Mesenteric fat pad (tissue), 1 donor: ENCODE measurements around the gene ZSWIM5. TPM values are rescaled to one million over a fixed set of nuclear protein-coding genes. Genes with fewer than 3 reads are reported as not detected.

ENCODE experiments used
- DNase-seq: peaks from one replicate; pipeline ENCODE4 v3.0.0-alpha.2; 2020; ENCODE audit warnings: low spot score
- total RNA-seq: library from RNA; stranded (reverse); fragmentation: NEBNext Ultra II Directional; extraction: Animal tissue kit (Norgen Biotek cat#: 25700); gene quantifications from one replicate; pipeline ENCODE4 v1.2.1, GENCODE V29; 2021
- donor health status: DM: yes; HTN: yes; CAD: no.

The ZSWIM5 gene
- total RNA-seq, 1 donor from 2014 or later: 0.42 TPM

- DNase-seq: no peak
Measured at GRCh38 chr1:45035631-45036301, 170.6 kb downstream of the ZSWIM5 start.

DNA sequence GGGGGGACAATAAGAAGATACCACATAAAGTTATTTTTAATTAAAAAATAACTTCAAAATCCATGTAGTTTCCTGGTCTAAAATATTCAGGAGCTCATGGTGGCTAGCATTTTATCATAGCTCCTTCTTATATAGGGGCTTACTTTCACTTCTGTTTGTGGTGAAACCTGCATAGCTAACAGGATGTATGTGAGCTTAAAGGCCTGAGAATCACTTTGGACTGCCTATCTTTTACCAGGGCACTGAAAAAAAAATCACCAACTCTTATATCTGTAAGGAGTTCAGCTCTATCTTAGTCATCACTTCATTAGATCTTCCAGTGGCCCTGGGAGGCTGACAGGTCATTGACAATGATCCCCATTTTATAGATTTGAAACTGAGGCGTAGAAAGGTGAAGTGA is 173.0 kb downstream of the ZSWIM5 start:
- DNase-seq: no peak

DNA sequence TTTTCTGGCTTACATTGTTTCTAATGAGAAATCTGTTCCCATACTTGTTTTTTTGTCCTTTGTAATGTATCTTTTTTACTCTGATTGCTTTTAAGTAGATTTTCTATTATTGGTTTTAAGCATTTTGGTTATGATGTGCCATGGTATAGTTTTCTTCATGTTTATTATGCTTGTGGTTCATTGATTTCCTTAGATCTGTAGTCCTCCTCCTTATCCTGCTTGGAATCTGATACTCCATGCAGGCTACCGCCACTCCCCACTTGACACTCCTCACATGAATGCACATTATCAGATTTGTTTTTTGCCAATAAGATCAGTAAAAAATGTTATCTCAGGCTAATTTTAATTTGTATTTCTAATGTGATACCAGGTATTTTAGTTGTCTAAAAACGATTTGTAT is 173.6 kb downstream of the ZSWIM5 start:
- no peak for DNase-seq

GRCh38 chr1:45026446-45026845 is 180.0 kb downstream of the ZSWIM5 start:
- no peak for DNase-seq

DNA sequence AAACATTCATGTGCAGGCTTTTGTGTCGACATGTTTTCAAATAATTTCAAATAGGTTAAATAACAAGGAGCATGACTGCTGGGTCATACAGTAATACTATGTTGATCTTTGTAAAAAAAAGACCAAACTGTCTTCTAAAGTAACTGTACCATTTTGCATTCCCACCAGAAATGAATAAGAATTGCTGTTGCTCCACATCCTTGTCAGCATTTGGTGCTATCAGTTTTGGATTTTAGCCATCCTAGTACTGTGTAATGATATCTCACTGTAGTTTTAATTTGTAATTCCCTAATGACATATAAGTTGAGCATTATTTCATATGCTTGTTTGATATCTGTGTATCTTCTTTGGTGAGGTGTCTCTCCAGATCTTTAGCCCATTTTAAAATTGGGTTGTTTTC is 182.7 kb downstream of the ZSWIM5 start:
- DNase-seq: no peak

- DNase-seq: no peak
Measured at GRCh38 chr1:45018599-45019230, 187.7 kb downstream of the ZSWIM5 start.

GRCh38 chr1:45016767-45017166 is 189.6 kb downstream of the ZSWIM5 start:
- DNase-seq: no peak

DNA sequence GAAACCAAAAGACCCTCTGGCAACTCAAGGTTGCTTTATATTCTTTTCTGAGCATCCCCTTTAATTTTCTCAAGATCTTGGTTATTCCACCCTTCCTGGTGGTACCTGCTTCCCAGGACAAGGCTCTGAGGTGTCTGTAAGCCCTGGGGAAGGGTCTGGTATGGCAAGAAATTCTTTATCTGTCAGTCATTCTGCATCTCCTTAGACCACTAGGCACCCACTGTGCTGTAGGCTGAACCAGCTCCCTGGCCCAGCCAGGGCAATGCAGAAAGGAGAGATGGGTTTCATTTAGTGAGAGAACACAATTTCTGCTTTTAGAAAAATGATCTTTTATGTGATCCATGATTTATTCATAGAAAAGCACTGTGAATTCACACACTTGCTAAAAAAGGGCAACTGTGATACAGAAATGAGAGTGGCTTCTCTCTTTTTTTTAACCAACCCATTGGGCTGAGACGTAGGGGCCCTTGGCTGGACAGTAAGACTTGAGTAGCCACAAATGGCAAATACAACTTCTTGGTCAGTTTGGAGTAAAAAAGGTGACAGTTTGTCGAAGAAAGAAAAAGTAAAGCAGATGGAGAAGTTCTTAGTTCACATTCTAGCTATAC is 190.2 kb downstream of the ZSWIM5 start:
- DNase-seq: no peak

GRCh38 chr1:45015683-45016082 is 190.7 kb downstream of the ZSWIM5 start:
- no peak for DNase-seq

- peak; percentile 89 for DNase-seq
Measured at GRCh38 chr1:45014321-45015028, 191.9 kb downstream of the ZSWIM5 start.

DNA sequence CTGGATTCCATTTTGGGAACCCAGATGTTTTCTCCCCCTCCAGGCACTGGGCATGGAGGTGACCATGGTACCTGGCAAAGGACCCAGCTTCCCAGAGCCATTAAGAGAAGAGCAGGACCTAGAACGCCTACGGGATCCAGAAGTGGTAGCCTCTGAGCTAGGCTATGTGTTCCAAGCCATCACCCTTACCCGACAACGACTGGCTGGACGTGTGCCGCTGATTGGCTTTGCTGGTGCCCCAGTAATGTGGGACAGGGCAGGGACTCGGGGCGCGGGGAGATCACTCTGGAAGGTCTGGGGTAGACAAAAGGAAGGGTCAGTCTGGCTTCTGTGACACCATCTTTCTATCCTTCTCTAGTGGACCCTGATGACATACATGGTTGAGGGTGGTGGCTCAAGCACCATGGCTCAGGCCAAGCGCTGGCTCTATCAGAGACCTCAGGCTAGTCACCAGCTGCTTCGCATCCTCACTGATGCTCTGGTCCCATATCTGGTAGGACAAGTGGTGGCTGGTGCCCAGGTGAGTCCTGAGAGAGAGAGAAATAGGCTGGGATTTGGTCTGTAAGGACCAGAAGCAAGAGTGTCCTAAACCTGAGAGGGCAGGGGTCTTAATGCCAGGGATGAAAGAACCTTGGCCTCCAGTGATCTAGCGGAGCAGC is 192.7 kb downstream of the ZSWIM5 start:
- DNase-seq: no peak

- peak; percentile 90 for DNase-seq
Measured at GRCh38 chr1:45012639-45013278, 193.6 kb downstream of the ZSWIM5 start.

GRCh38 chr1:45011837-45012638 is 194.4 kb downstream of the ZSWIM5 start, which contains the start of gene UROD:
UROD (plus strand) TSS chr1:45012254; CDS start chr1:45012266, 12 bp downstream.
- peak; percentile 91 for DNase-seq

DNA sequence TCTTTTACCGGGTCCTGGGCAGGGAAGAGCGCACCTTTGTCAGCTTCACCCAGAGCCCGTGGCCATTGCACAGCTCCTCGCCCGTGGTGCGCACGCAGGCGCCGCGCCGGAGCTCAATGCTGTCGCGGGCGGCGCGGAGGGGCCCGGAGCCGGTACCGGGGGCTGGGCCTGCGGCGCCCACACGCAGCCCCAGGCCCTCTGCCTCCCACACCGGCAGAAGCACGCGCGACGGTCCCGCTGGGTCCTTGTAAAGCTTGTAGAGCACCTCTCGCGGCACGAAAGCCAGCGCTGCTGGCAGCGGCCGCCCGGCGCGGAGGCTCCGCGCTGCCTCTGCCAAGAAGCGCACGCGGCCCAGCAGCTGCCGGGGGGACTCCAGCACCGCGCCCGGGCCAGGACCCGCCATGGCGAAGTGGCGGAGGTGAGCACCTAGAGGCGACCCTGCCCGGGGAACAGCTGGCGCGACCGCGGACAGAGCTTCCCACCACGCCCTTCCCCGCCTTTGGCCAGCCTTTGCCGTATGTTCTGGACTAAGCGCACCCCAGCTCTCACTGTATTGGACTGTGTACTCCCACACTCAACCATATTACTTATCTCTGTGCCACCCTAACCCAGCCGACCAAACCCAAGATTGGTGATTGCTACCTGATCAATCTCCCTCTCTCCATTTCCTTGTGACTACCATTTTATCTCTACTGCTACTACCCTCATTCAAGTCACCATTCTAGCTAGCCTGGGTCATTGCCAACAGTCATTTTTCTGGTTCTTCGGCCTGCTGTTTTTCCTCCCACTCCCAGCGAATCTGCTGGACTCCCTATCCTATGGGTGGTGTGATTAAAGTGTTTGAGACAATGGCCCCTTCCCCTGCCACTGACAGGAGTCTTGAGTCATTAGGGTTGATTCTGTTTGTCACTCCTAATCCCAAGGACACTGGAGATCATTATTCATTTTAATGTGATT is 195.3 kb downstream of the ZSWIM5 start, which contains the start of gene HECTD3:
TSS of gene HECTD3 (minus strand) at position 470 of the 957 bp plus-strand sequence. CDS start at position 403, 67 bp downstream.
- peak; percentile 91 for DNase-seq

GRCh38 chr1:45009956-45010854 is 196.2 kb downstream of the ZSWIM5 start:
- DNase-seq: no peak

DNA sequence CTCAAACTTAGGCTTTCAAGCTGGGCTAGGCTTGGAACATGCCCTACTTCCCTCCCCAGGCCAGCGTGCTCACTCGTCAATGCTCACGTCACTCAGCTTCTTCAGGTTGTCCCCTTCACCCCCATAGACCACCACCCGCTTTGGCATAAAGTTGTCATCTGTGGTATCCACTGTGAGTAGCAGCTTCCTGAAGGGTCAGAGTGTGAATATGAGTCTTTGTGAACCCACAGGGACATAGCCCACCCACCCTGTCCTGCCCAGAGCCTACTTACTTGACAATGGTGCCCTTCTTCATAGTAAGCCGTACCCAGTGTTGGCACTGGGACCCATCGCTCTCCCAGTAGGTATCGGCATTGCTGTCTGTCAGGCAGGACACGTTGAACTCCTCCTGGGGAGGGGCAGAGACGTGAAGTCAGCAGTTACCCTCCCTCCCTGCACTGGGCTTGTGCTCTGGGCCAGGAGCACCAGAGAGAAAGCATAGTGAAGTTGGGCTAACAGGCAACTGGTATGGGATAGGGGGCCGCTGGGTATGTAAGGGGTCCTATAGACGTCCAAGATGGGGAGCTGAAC is 197.0 kb downstream of the ZSWIM5 start:
- DNase-seq: no peak

- DNase-seq: no peak
Measured at GRCh38 chr1:45008516-45008915, 197.9 kb downstream of the ZSWIM5 start.
